Esophagus muscularis mucosa (tissue), 4 donors: Measurements from ENCODE around the gene DIP2B. TPM values are rescaled to one million over a fixed set of nuclear protein-coding genes. Genes with fewer than 3 reads are reported as not detected.

ENCODE experiments used
- DNase-seq: peaks from one replicate; pipeline ENCODE4 v3.0.0-alpha.2; 2017; ENCODE audit errors: extremely low spot score
- H3K27ac ChIP-seq, 4 donors: fragments of 200-600 bp; sonication (generic); replicated peaks in 1 of 4; 1 replicate in 3 of 4; 2 replicates in 1 of 4; pipeline ENCODE4 v1.5.1; 2016 to 2019; ENCODE audit warnings: mild to moderate bottlenecking in 1 of 4
- H3K27me3 ChIP-seq, 4 donors: fragments of 200-600 bp; sonication (generic); one replicate each; pipeline versions ENCODE4 v1.5.1 to v1.6.0; 2016 to 2019
- H3K36me3 ChIP-seq, 4 donors: fragments of 200-600 bp; sonication (generic); one replicate each; pipeline ENCODE4 v1.5.1; 2016 to 2019
- H3K4me1 ChIP-seq, 4 donors: fragments of 200-600 bp; sonication (generic); one replicate each; pipeline ENCODE4 v1.5.1; 2016 to 2019
- H3K4me3 ChIP-seq, 4 donors: fragments of 200-600 bp; sonication (generic); 1 replicate in 2 of 4; 2 replicates in 2 of 4; pipeline ENCODE4 v1.5.1; 2016 to 2019; ENCODE audit warnings: mild to moderate bottlenecking in 4 of 4, moderate library complexity in 1 of 4
- H3K9me3 ChIP-seq, 4 donors: fragments of 200-600 bp; sonication (generic); 1 replicate in 3 of 4; 2 replicates in 1 of 4; pipeline ENCODE4 v1.5.1; 2016 to 2019
- CTCF ChIP-seq, 3 experiments: fragments of 200-600 bp in 2 of 3; fragments of 450-650 bp in 1 of 3; sonication (generic) in 2 of 3; IDR thresholded peaks; one replicate each; pipeline ENCODE4 v1.5.1; 2017 to 2019; ENCODE audit warnings: antibody characterized with exemption in 3 of 3, mild to moderate bottlenecking in 2 of 3, moderate library complexity in 1 of 3
- EP300 ChIP-seq: sonication (generic); formaldehyde crosslinking; IDR thresholded peaks from one replicate; pipeline ENCODE4 v1.6.1; 2017; ENCODE audit warnings: antibody characterized with exemption
- POLR2A ChIP-seq: fragments of 450-650 bp; IDR thresholded peaks from one replicate; pipeline ENCODE4 v1.6.1; 2017; ENCODE audit warnings: antibody characterized with exemption, moderate library complexity, mild to moderate bottlenecking, low read depth
- POLR2AphosphoS5 ChIP-seq, 2 donors: sonication (generic); formaldehyde crosslinking; IDR thresholded peaks; one replicate each; pipeline ENCODE4 v1.6.1; 2017; ENCODE audit warnings: antibody characterized with exemption in 2 of 2
- WGBS: methylation state at CpG from one replicate; pipeline ENCODE4 v1.1.5; 2018; 5-methylcytosine and 5-hydroxymethylcytosine counted together
- intact Hi-C: fragments of 100-400 bp; cut with DNase I; formaldehyde crosslinking; loops from one replicate; pipeline ENCODE4 v1.15.1; 2023
- total RNA-seq, 4 donors: library from RNA; depleted of rRNA; stranded (reverse); fragments of >200 nt; gene quantifications; one replicate each; pipeline versions ENCODE4 v1.1.0 to v1.2.1, GENCODE V29; 2016

Gene DIP2B
- total RNA-seq, 4 donors from 2014 or later: 18.7 to 23.0 (median 20.6) TPM

- intact Hi-C loops: no loop called here
- Histone ChIP-seq H3K36me3 (peaks cover 18 to 53% (median 32%) of the 10 kb centered on the region in 4 donors), H3K4me1 (peaks cover 0 to 4% (median 0%) of the 10 kb centered on the region in 4 donors), H3K27ac (no peak overlapping the region), H3K27me3 (no peaks in the 10 kb centered on the region), H3K4me3 (no peak overlapping the region), H3K9me3 (no peaks in the 10 kb centered on the region)
- no peak for DNase-seq
- 93% methylated on average over 2 of the region's 2 CpGs for WGBS
- no peak for TF ChIP-seq POLR2A
Measured at GRCh38 chr12:50749459-50749882, 244.7 kb downstream of the DIP2B start.

- Histone ChIP-seq H3K4me3 (no peak overlapping the region), H3K36me3 (peaks cover 16 to 44% (median 23%) of the 10 kb centered on the region in 4 donors), H3K4me1 (peaks cover 0 to 4% (median 0%) of the 10 kb centered on the region in 4 donors), H3K9me3 (no peaks in the 10 kb centered on the region), H3K27me3 (no peaks in the 10 kb centered on the region), H3K27ac (no peak overlapping the region)
- WGBS: 94% methylated on average over 4 of the region's 4 CpGs
- TF ChIP-seq CTCF (IDR thresholded peaks at IDR 0.05): no peak
- TF ChIP-seq POLR2A: no peak
- TF ChIP-seq EP300: no peak
- TF ChIP-seq POLR2AphosphoS5 (IDR thresholded peaks at IDR 0.05): no peak
- intact Hi-C loops: no loop called here
- DNase-seq: no peak
Measured at GRCh38 chr12:50750366-50750765, 245.6 kb downstream of the DIP2B start.

GRCh38 chr12:50751948-50752721 lies 247.3 kb downstream of the DIP2B start:
- Histone ChIP-seq H3K27ac (no peak overlapping the region), H3K36me3 (peaks cover 7 to 28% (median 12%) of the 10 kb centered on the region in 4 donors), H3K9me3 (no peaks in the 10 kb centered on the region), H3K27me3 (no peaks in the 10 kb centered on the region), H3K4me1 (peaks cover 0 to 4% (median 0%) of the 10 kb centered on the region in 4 donors), H3K4me3 (no peak overlapping the region)
- intact Hi-C loops: no loop called here
- 74% methylated on average over 6 of the region's 6 CpGs for WGBS
- TF ChIP-seq EP300 (no peak), POLR2AphosphoS5 (IDR thresholded peaks at IDR 0.05) (no peak)
- DNase-seq: no peak

GRCh38 chr12:50753232-50753769 lies 248.5 kb downstream of the DIP2B start:
- no peaks in the 10 kb centered on the region for H3K9me3 ChIP-seq

GRCh38 chr12:50763639-50764285 lies 259.0 kb downstream of the DIP2B start, which contains the start of gene ATF1:
ATF1 (plus strand) TSS chr12:50764101; CDS start chr12:50780146, 16,045 bp downstream.
- H3K9me3 ChIP-seq: no peaks in the 10 kb centered on the region
- peaks cover 21 to 47% (median 43%) of the 10 kb centered on the region in 4 donors for H3K4me1 ChIP-seq
- peak; percentile 98 for DNase-seq
- WGBS: under 1% methylated on average over 28 of the region's 51 CpGs
- no peaks in the 10 kb centered on the region for H3K27me3 ChIP-seq
- H3K27ac ChIP-seq: peak within 1 kb of the TSS; percentile 98 to 99 (median 98)
- TF ChIP-seq EP300 (no peak), POLR2A (peak; percentile 75), CTCF (IDR thresholded peaks at IDR 0.05) (peak in 1 of 3 experiments; percentile 26), POLR2AphosphoS5 (IDR thresholded peaks at IDR 0.05) (peak; percentile 95 to 96)
- H3K36me3 ChIP-seq: no peaks in the 10 kb centered on the region
- H3K4me3 ChIP-seq: peak within 1 kb of the TSS; percentile 88 to 100 (median 97)
- intact Hi-C loops: loop anchor here (2.0 kb wide), 1 partner anchor 223 kb away; no protein-coding TSS in a partner anchor

More at GRCh38 chr12:50753232-50753769, 248.5 kb downstream of the DIP2B start:
- no peak overlapping the region for H3K4me3 ChIP-seq
- 88% methylated on average over 5 of the region's 5 CpGs for WGBS
- no peak overlapping the region for H3K27ac ChIP-seq
- peaks cover 0 to 4% (median 0%) of the 10 kb centered on the region in 4 donors for H3K4me1 ChIP-seq
- peaks cover 0 to 17% (median 3%) of the 10 kb centered on the region in 4 donors for H3K36me3 ChIP-seq
- intact Hi-C loops: no loop called here
- no peak for TF ChIP-seq EP300
- no peak for TF ChIP-seq POLR2AphosphoS5 (IDR thresholded peaks at IDR 0.05)
- TF ChIP-seq CTCF (IDR thresholded peaks at IDR 0.05): no peak
- no peak for TF ChIP-seq POLR2A
- no peaks in the 10 kb centered on the region for H3K27me3 ChIP-seq
- no peak for DNase-seq
